Measurements from ENCODE around the gene PTRH1.

The PTRH1 gene

DNA sequence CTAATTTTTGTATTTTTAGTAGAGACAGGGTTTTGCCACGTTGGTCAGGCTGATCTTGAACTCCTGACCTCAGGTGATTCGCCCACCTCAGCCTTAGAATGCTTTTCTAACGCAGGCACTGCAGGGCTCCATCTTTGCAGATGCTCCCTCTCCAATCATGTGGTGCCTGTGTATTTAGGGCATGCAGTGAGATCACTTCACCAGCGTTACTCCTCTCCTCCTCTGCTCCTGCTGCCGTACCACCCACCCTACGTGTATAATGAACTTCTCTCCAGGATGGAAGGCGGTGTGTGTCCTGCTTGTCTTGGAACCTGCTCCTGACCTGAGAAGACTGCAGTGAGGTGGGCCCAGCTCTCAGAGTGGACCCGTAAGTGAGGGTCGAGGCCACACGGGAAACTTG, 22.3 kb downstream of the PTRH1 start:
- no peak for DNase-seq

DNA sequence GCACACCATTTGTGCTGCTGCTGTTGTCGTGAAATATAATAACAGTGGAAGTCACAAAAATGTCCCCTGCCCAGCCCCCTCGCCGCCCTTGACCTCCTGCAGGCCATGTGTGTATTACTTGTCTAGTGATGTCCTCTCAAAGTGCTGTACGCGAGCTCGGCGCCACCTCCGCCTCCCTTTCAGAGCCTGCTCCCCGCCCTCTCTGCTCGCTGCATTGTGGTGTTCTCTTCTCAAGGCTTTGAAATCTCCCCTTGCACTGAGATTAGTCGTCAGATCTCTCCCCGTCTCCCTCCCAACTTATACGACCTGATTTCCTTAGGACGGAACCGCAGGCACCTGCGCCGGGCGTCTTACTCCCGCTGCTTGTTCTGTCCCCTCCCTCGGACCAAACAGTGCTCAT, 23.4 kb downstream of the PTRH1 start:
- no peak for DNase-seq

DNA sequence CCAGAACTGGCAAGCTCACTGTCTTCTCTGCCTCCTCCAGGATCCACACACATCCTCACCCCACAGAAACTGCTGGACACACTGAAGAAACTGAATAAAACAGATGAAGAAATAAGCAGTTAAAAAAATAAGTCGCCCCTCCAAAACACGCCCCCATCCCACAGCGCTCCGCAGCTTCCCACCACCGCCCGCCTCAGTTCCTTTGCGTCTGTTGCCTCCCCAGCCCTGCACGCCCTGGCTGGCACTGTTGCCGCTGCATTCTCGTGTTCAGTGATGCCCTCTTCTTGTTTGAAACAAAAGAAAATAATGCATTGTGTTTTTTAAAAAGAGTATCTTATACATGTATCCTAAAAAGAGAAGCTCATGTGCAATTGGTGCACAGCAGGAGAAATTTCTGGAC, 24.7 kb downstream of the PTRH1 start:
- DNase-seq: no peak

DNA sequence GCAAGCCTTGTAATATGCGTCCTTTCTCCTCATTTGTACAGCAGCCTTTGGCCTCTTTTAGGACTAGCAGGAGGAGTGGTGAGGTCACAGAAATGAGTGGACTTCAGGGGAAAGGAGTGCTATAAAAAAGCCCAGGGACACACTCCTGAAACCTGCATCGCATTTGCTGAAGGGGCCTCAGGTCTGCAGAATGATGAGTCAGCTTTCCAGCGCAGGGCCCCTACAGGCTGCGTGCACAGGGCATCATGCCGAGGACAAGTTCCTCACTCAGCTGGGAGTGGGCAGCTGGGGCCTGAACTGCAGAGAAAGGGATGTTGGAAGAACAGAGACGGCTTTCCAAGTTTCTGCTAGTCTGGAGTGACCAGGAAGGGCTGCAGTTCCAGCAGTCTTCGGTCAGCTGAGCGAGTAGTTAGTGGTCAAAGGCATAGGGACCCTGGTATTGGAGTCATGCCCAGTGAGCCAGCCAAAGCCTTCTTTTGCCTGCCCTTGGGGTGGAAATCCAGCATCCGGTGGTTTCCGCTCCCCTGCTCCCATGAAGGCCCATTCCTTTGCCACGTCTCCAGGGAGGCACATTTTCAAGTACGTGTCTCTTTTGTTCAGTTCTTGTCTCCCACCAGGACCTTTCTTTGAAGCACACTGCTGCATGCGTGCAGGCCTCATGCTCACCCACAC, 26.0 kb downstream of the PTRH1 start:
- DNase-seq: no peak

DNA sequence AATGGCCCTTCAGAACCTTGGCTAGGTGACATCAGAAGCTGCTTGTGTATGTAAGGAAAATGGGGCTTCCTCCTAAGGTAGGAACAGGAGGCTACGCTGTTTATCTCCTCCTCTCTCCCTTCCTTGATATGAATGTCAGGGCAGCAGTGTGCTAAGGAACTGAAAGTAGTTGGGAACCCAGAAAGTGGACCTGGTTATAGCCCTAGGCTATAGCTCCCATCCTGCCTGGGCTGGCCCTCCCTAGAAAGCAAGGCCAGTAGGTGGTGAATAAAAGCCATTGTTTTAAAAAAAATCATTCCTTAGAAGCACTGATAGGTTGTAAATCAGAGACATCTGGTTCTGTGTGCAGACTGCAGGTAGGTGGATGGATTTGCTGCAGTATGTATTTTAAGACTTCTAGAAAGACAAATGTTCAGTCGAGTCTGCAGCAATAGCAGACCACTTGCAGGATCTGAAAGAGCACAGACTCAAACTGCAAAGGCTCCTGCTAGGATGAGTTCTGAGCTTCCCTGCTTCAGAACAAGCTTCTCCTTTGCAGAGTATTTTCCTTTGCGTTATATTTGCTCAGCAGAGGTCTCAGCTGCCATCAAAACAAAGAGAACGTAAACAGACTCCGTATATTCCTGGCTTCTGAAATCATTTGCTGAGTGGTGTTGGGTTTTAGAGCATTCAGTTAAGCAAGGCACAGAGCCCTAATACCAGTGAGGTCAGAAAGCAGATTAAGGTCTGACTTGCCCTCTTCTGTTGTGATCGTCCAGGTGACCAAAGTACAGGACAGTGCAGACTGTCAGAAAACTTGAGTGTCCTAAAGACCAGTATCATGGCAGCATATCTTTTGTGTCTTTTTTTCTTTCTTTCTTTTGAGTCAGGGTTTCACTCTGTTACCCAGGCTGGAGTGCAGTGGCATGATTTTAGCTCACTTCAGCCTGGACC, 28.7 kb downstream of the PTRH1 start:
- no peak for DNase-seq

DNA sequence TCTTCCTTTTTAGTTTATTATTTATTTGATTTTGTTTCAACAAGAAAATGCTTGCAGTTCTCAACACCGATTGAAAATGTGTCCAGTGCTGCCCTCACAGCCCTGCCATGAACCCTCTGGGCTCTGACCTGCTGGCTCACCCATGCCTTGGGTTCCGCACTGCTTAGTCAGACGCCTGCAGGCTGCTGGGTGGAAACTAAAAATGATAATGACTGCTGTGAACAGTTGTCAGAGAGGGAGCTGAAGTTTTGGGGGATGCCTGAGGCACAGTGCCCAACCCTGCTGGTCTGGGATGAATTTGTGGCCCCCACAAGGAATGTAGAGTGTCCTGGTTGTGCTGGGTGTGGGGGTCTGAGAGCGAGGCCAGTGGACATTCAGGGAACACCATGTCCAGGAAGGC, 30.9 kb downstream of the PTRH1 start:
- DNase-seq: no peak

DNA sequence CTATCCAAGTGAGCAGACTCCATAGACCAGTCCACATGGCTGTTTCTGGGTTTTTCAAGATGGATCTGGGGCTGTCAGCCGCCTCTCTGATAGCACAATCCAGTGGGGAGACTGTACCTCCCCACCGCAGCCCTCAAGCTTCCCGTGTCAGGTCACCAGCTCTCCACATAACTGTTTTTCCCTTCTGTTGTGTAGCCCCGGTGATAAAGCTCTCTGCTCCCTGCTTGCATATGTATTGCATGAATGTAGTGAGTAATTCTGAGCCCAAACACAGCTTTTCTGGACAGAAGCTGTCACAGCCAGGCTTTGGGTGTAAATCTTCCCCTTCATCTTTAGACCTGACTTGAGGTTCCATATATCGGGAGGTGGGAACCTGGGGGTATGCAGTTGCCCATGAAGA, 31.7 kb downstream of the PTRH1 start:
- no peak for DNase-seq

DNA sequence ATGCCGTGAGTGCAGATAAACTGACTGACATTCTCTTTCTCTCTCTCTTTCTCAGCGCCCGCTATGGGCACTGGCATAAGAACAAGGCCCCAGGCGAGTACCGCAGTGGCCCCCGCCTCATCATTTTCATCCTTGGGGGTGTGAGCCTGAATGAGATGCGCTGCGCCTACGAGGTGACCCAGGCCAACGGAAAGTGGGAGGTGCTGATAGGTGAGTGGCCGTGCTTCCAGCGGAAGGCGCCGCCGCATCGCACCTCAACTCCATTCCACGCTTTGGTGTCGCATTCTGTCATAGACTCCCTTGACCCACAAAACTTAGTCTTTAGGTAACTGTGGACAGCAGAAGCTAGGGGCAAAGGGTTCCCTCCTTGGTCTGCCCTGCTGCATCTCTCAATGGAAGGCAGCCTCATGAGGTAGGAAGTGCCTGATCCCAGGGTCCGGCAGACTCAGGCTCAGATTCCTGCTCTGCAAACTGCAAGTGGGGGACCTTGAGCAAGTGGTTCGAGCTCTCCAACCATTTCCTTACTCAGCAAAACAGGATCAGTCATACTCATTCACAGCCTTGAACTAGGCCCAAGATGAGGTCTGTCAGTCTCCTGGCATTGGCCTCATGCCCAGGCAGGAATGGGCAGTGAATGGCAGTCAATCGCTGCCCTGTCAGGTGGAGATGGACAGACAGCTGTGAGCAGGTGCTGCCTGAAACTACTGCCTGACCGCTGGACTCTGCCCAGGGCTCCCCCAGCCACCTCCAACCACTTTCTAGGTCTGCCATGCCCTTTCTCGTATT, 32.9 kb downstream of the PTRH1 start:
- DNase-seq: no peak

DNA sequence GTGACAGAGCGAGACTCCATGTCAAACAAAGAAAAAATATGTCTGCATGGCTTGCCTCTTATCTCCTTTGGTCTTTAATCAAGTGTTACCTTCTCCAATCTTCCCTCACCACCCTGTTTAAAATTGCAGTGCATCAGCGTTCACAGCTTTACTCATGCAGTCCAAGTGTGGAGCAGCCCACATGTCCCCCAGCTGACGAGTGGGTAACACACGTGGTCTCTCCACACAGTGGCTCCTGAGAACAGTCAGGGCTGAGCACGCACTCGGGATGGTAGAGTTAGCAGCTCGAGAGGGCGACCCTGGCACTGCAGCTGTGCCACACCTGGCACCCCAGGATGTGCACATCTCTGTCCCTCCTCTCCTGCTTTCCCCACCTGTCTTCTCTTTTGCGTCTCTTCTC, 34.6 kb downstream of the PTRH1 start:
- no peak for DNase-seq

DNA sequence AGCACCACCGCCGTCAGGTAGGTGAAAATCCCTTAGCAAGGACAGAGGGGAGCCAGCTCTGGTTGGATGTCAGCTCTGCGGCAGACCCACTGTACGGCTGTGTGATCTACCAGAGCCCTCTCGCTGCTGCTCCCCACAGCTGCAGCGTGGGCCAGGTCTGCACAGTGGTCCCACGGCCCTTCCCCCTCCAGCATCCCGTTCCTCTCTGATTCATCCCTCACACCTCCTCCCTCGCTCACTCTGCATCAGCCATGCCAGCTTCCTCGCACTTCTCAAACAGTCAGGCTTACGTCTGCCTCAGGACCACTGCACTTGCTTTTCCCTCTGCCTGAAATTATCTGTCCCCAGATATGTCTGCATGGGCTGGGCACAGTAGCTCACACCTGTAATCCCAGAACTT, 35.2 kb downstream of the PTRH1 start:
- no peak for DNase-seq

DNA sequence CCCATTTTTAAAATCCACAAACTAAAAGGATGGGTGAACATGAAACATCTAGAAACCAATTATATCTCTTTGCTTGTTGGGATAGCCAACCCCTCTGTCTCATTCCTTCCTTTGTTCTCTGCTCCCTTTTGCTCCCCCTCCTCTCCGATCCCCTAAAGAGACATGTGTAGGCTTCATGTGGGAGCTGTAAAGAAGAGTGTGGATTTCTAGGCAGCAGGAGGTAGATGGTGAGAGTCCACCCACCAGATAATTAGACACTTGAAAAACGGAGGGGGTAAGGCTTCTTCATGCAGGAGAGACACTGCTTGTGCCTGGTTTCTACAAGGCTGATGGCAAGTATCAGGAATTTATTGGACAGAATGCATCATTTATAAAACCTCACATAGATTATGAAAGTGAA, 36.0 kb downstream of the PTRH1 start:
- DNase-seq: no peak

DNA sequence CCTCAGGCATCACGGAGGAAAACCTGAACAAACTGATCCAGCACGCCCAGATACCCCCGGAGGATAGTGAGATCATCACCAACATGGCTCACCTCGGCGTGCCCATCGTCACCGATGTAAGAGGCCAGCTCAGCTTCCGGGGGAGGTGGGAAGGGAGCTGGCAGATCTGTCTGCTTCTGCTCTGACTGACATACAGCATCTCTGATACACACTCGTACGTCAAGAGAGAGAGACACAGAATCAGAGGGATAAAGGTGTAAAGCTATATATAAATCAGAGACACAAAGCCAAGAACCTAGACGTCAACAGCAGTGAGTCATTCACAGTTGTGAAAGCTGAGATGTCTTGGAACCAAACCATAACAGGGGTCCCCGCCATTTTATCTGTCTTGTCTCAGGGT, 38.8 kb downstream of the PTRH1 start:
- no peak for DNase-seq

DNA sequence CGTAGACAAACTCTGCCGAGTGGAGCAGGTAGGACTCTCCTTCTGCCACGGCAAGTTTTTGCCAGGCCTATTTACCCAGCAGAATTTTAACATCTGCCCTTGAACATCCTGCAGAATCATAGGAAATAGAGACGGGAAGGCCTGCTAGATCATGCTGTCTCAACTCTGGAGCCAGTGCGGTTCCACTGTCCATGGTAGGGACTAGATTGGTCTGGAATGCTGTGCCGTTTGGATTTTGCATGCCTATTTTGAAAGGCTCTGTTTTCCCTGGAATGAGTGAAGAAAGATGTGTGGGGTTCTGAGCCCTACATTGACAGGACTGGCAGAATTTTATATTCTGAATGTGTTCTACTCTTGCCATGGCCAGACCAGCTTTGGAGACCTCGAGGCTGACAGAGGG, 42.2 kb downstream of the PTRH1 start:
- no peak for DNase-seq

DNA sequence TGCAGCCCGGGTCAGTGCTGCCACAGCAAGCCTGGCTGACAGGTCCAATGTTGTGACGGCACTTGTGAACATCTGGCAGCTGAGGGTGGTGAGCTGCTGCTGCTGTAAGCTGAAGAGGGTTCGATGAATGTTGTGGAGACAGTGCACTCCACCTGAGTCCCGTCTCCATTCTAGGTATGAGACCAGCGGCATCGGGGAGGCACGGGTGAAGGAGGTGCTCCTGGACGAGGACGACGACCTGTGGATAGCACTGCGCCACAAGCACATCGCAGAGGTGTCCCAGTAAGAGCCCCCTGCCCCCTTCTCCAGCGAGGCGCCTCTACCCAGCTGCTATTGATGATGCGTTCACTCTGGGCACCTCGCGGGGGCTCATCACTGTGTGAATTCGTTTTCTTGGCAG, 47.6 kb downstream of the PTRH1 start:
- DNase-seq: no peak

DNA sequence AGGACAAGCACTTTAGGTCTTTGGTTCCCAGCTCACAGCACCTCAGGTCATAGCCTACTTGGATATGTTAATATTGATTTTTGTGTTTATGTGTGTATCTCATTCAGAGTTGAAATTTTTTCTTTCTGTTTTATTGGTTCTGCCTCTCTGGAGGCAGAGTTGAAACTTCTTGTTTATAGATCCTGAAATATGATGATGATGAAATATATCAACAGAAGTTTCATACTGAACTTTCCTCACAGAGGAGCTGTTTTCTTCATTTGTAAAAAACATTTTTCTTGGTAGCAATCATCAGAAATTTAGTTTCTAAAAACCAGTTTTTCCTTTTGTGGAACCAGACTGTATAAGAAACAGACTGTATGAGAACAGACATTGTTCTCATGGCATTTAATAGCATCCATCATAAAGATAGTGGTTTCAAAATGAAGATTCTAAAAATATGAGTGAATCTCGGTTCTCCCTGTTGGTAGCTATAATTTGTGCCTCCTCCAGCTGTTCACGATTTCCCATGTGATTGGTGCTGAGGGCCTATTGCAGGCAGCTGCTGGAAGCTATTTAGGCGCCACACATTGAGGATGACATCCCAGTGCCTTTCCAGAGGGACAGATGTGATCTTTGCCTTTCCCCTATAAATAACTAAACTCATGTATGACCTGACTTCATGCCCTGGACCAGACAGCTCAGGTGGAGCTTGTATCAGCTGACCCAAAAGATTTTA, 48.2 kb downstream of the PTRH1 start:
- DNase-seq: no peak

DNA sequence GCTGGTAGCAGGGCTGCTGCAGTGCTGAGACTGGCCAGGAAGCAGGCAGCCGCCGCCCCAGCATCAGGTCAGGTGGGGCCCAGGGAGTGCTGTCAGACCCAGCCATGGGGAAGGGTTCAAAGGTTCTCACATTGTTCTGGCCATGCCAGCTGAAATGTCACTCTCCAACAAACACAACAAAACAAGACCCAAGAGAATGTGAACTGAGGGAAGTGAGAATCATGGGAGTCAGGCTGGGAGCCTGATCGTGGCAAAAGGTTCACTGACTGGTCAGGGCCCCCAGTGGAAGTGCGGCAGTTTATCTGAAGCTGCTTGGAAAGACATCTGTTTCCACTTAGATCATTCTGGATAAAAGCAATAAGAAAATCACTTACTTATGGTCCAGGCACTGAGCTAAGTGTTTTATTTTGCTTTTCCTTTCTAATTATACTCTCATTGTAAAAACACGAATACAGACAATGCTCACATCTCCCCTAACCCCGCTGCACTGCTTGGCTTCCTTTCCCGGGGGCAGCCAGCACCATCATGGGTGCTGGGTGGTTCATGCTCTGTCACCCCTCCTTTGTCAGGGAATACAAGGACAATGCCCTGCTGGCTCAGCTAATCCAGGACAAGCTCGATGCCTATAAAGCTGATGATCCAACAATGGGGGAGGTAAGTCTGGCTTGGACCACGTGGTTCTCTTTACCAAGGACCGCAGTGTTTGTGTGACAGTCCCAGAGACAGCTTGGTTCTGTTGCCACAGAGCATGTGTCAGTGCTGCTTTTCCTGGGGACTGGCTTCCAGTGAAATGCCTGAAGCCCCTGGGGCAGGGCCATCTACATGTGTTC, 50.6 kb downstream of the PTRH1 start:
- no peak for DNase-seq

DNA sequence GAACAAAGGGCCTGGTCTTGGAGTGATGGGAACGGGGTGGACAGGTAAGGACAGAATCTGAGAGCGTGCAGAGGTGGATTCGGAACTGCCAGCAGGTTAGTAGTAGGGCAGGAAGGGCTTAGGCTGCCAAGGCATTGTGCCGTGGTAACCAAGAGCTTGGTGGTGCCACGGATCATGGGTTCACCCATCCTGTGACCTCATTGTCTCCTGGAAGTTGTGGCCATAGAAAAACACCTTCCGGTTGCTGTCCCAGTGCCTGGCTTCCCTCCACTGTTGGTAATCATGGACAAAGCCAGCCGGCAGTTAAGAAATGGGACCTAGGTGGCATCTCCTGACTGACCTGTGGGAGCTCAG, 51.2 kb downstream of the PTRH1 start:
- DNase-seq: no peak

Measured in activated effector memory CD4-positive, alpha-beta T cell treated with Interleukin-2 at 50 U/mL for 16 hours (primary cell).